Measurements from ENCODE around the gene NMNAT2. TPM values are rescaled to one million over a fixed set of nuclear protein-coding genes. Genes with fewer than 3 reads are reported as not detected.

Gene NMNAT2
- total and polyA plus RNA-seq, 2 donors (not counting 3 experiments of a cell fraction or from before 2014, with no cell fraction given) = 0.28 to 0.38 TPM

GRCh38 chr1:183435497-183435896, 17.3 kb upstream of the NMNAT2 start:
- Histone ChIP-seq H3K79me2 (ENCODE audit: control insufficient read depth, insufficient read depth, low read length) (no peaks in the 10 kb centered on the region), H4K20me1 (replicated peaks; ENCODE audit: control insufficient read depth, extremely low read depth, insufficient read depth, low read length) (no peaks in the 10 kb centered on the region)

More at GRCh38 chr1:183435497-183435896, 17.3 kb upstream of the NMNAT2 start:
- TF ChIP-seq GATA2 (IDR thresholded peaks at IDR 0.05; ENCODE audit: insufficient read depth, insufficient read length, low read depth, low read length) (no peak), POLR2A (IDR thresholded peaks at IDR 0.05; ENCODE audit: low read depth, low read length) (no peak), MYC (IDR thresholded peaks at IDR 0.05; ENCODE audit: low read depth, low read length) (no peak), JUN (IDR thresholded peaks at IDR 0.05; ENCODE audit: borderline replicate concordance, insufficient read depth, insufficient read length, low read depth) (no peak), CTCF (IDR thresholded peaks at IDR 0.05; ENCODE audit: extremely low read depth in 1 of 2, insufficient read depth in 1 of 2, low read depth in 1 of 2, low read length in 2 of 2) (no peak), POLR2AphosphoS5 (IDR thresholded peaks at IDR 0.05; ENCODE audit: insufficient read depth, low read depth, low read length) (no peak), EZH2 (IDR thresholded peaks at IDR 0.05; ENCODE audit: borderline replicate concordance, low read depth, low read length, severe bottlenecking) (no peak), FOS (IDR thresholded peaks at IDR 0.05; ENCODE audit: borderline replicate concordance, insufficient read depth, low read length) (no peak)
- TF ChIP-seq, protein P1, sequence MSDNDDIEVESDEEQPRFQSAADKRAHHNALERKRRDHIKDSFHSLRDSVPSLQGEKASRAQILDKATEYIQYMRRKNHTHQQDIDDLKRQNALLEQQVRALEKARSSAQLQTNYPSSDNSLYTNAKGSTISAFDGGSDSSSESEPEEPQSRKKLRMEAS (IDR thresholded peaks at IDR 0.05; ENCODE audit: insufficient read depth, insufficient read length) = no peak
- CTCF ChIA-PET = no interaction called here
- dilution Hi-C loops (cut with MboI; ENCODE audit: extremely low pct_ligation_motif_present, low sequenced_read_pairs) = no loop called here
- Histone ChIP-seq H3K9me1 (replicated peaks; ENCODE audit: control insufficient read depth, extremely low read depth, insufficient read depth, low read length) (no peaks in the 10 kb centered on the region), H3K4me1 (ENCODE audit: control insufficient read depth, extremely low read depth, insufficient read depth, low read length) (no peaks in the 10 kb centered on the region), H3K4me2 (ENCODE audit: insufficient read depth, low read length) (no peak overlapping the region), H3K4me3 (replicated peaks in 1 of 3; ENCODE audit: insufficient read depth in 1 of 3, low read depth in 1 of 3, low read length in 3 of 3) (no peak overlapping the region), H3K9me3 (replicated peaks; ENCODE audit: control insufficient read depth, insufficient read depth, low read length) (no peaks in the 10 kb centered on the region), H3K27me3 (ENCODE audit: control insufficient read depth in 2 of 2, insufficient read depth in 2 of 2, low read length in 2 of 2) (peaks cover 2 to 17% of the 10 kb centered on the region in 2 experiments), H2AFZ (ENCODE audit: low read depth, low read length) (no peak overlapping the region), H3K27ac (ENCODE audit: insufficient read depth, low read depth, low read length) (no peak overlapping the region), H3K36me3 (ENCODE audit: control insufficient read depth in 2 of 2, extremely low read depth in 1 of 2, insufficient read depth in 2 of 2, low read length in 2 of 2) (no peaks in the 10 kb centered on the region), H3K9ac (replicated peaks; ENCODE audit: extremely low read depth, insufficient read depth, low read length) (no peak overlapping the region)
- DNase-seq (ENCODE audit: low read depth, low spot score) (no peak), FAIRE-seq (no peak)
- no TSS peak for BruUV-seq (replicated peaks)
- intact Hi-C loops (cut with micrococcal nuclease) = no loop called here
- POLR2A ChIA-PET = no interaction called here
